ENCODE results near the gene CPT1A. TPM values are rescaled to one million over a fixed set of nuclear protein-coding genes. Genes with fewer than 3 reads are reported as not detected.

The CPT1A gene
- total RNA-seq, 2 experiments from 2014 or later = 17.5 TPM

- CTCF ChIA-PET = no interaction called here
- POLR2A ChIA-PET = no interaction called here
- intact Hi-C loops (cut with micrococcal nuclease) = no loop called here
Measured at GRCh38 chr11:68776442-68777235, 65.1 kb downstream of the CPT1A start.

GRCh38 chr11:68775951-68776388, 65.7 kb downstream of the CPT1A start:
- Mint-ChIP-seq H3K4me1 (ENCODE audit: low read depth) (peaks cover 4% of the 10 kb centered on the region), H3K36me3 (ENCODE audit: low read depth) (peaks cover 20% of the 10 kb centered on the region), H3K27ac (no peak overlapping the region), H3K9me3 (no peaks in the 10 kb centered on the region), H3K4me3 (no peak overlapping the region), H3K27me3 (no peaks in the 10 kb centered on the region)
- no peak for TF ChIP-seq CTCF (IDR thresholded peaks at IDR 0.05)
- ChIA-PET POLR2A (no interaction called here), CTCF (no interaction called here)
- no peak for ATAC-seq
- intact Hi-C loops (cut with micrococcal nuclease) = no loop called here
- no peak for DNase-seq

More at GRCh38 chr11:68776442-68777235, 65.1 kb downstream of the CPT1A start:
- H3K36me3 Mint-ChIP-seq (ENCODE audit: low read depth) = peaks cover 23% of the 10 kb centered on the region
- peaks cover 4% of the 10 kb centered on the region for H3K4me1 Mint-ChIP-seq (ENCODE audit: low read depth)
- H3K27me3 Mint-ChIP-seq = no peaks in the 10 kb centered on the region
- no peak for DNase-seq
- no peaks in the 10 kb centered on the region for H3K9me3 Mint-ChIP-seq
- no peak for ATAC-seq
- no peak overlapping the region for H3K27ac Mint-ChIP-seq
- no peak for TF ChIP-seq CTCF (IDR thresholded peaks at IDR 0.05)
- H3K4me3 Mint-ChIP-seq = no peak overlapping the region

- POLR2A ChIA-PET = no interaction called here
- Mint-ChIP-seq H3K27me3 (no peaks in the 10 kb centered on the region), H3K4me1 (ENCODE audit: low read depth) (peaks cover 4% of the 10 kb centered on the region), H3K27ac (no peak overlapping the region), H3K36me3 (ENCODE audit: low read depth) (peaks cover 17% of the 10 kb centered on the region), H3K9me3 (no peaks in the 10 kb centered on the region), H3K4me3 (no peak overlapping the region)
- CTCF ChIA-PET = no interaction called here
- DNase-seq (no peak), ATAC-seq (no peak)
- intact Hi-C loops (cut with micrococcal nuclease) = no loop called here
- no peak for TF ChIP-seq CTCF (IDR thresholded peaks at IDR 0.05)
Measured at GRCh38 chr11:68774194-68774585, 67.5 kb downstream of the CPT1A start.

GRCh38 chr11:68773521-68774193, 68.1 kb downstream of the CPT1A start:
- Mint-ChIP-seq H3K27me3 (no peaks in the 10 kb centered on the region), H3K4me1 (ENCODE audit: low read depth) (peaks cover 4% of the 10 kb centered on the region), H3K36me3 (ENCODE audit: low read depth) (peaks cover 16% of the 10 kb centered on the region), H3K4me3 (no peak overlapping the region), H3K9me3 (no peaks in the 10 kb centered on the region), H3K27ac (no peak overlapping the region)
- ChIA-PET POLR2A (no interaction called here), CTCF (no interaction called here)
- DNase-seq = no peak
- no peak for ATAC-seq
- intact Hi-C loops (cut with micrococcal nuclease) = no loop called here
- no peak for TF ChIP-seq CTCF (IDR thresholded peaks at IDR 0.05)

- ChIA-PET POLR2A (no interaction called here), CTCF (no interaction called here)
- no peak for TF ChIP-seq CTCF (IDR thresholded peaks at IDR 0.05)
- Mint-ChIP-seq H3K27ac (no peak overlapping the region), H3K27me3 (no peaks in the 10 kb centered on the region), H3K36me3 (ENCODE audit: low read depth) (peaks cover 13% of the 10 kb centered on the region), H3K4me1 (ENCODE audit: low read depth) (peaks cover 4% of the 10 kb centered on the region), H3K9me3 (no peaks in the 10 kb centered on the region), H3K4me3 (no peak overlapping the region)
- no peak for DNase-seq
- ATAC-seq = no peak
- intact Hi-C loops (cut with micrococcal nuclease) = no loop called here
Measured at GRCh38 chr11:68772936-68773335, 68.8 kb downstream of the CPT1A start.
